ENCODE results near the gene PEBP1.

Gene PEBP1

GRCh38 chr12:118136559-118137003 lies 657 bp downstream of the PEBP1 start:
- peak; percentile 62 for DNase-seq (ENCODE audit: low spot score)

DNA sequence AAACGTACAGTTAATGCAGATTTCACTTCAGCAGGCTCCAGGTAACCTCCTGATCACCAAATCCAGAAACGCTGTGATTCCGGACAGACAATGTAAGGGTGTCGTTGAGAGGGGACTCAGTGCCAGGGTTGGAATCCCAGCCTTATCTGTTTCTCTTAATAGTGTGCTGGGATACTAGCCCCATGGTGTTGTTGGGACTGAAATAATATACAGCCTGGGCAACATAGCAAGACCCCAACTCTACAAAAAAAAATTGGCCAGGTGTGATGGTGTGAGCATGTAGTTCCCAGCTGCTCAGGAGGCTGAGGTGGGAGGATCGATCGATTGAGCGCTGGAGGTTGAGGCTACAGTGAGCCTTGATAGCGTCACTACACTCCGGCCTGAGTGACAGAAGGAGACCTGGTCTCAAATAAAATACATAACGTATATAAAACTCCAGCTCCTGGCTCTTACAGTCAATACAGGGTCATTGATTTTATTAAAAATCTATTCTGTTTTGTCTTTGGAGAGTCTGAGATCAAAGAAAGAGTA lies 1.3 kb downstream of the PEBP1 start:
- no peak for DNase-seq (ENCODE audit: low spot score)

- DNase-seq (ENCODE audit: low spot score) = no peak
Observed at GRCh38 chr12:118140825-118141224, 4.9 kb downstream of the PEBP1 start.

GRCh38 chr12:118144499-118144898 lies 8.6 kb downstream of the PEBP1 start:
- DNase-seq (ENCODE audit: low spot score) = no peak

DNA sequence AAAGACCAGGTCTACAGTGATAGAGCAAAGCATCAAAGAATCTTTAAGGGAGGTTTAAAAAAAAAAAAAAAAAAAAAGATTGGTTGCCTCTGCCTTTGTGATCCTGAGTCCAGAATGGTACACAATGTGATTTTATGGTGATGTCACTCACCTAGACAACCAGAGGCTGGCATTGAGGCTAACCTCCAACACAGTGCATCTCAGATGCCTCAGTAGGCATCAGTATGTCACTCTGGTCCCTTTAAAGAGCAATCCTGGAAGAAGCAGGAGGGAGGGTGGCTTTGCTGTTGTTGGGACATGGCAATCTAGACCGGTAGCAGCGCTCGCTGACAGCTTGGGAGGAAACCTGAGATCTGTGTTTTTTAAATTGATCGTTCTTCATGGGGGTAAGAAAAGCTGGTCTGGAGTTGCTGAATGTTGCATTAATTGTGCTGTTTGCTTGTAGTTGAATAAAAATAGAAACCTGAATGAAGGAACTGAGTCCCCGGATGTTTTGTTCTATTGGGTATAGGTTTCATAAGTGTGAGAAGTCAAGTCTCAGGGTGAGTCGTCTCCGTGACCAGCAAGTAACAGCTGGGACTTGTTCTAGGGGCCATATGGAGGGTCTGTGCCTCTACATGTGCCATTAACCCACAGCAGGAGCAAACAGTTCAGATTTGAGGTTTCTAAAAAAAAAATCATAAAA lies 9.3 kb downstream of the PEBP1 start:
- DNase-seq (ENCODE audit: low spot score) = no peak

DNA sequence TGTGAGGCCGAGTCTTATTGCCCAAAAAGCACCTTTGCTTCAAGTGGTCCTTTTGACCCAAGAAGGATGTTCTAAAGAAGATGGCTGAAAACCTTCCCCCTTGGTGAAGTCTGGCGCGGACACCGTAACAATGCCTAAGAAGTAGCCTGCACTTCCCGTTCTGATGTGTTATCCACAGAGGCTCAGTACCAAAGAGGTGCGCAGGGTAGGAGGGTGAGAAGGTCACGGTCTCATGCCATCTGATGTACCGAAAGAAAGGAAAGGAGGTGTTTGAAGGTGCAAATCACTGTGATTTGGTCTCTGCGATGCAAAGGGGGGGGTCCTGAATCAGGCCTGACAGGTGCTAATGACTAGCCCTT lies 9.9 kb downstream of the PEBP1 start:
- DNase-seq (ENCODE audit: low spot score) = no peak

DNA sequence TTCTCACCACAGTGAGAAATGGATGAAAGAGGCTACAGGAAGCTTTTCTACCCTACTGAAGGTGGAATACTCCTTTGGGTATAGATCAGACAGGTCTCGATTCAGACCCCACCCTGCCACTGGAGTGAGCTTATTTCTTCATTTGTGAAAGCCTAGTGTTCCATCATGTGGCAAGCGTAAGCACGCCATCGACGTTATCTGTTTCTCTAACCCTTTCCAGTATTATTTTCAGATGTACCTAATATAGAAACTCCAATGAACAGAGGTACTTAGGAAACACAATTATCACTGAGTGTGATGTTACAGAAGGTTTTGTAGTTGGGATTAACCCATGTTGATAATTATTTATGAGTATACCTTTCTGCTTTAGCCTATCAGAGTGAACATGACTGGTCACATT lies 12.4 kb downstream of the PEBP1 start:
- no peak for DNase-seq (ENCODE audit: low spot score)

DNA sequence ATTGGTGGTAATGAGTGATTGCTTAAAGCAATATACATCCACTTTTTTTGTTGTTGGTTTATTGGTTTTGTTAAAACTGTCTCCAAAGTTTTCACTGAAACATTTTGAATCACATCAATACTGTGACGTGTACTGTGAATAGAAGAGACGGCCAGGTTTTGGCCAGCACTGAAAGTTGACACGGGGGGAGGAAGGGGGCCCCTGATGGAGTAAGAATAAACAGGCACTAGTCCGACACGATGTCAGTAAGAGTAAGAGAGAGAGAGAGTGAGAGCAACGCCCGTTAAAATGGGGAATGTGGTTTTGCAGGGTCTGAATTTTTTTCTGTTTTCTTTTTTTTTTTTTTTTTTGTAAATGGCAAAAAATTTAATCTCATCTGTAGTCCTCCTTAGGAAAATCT lies 14.7 kb downstream of the PEBP1 start:
- DNase-seq (ENCODE audit: low spot score) = no peak

DNA sequence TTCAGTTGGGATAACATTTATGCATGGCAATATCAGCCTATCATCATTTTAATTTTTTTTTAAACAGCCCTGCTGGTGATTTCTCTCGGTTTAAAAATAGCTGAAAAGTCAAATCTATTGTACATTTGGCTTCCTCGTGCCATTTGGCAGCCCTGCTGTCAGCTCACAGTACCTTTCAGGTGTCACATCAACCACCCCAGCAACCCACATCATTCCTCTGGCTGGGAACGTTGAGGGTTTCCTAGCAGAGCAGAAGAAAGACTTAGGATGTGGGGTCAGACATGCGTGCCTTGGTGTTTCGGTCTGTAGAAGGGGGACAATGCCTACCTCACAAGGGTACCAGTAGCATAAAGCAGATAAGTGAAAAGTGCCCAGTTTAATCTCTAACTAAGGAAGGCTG lies 15.8 kb downstream of the PEBP1 start:
- DNase-seq (ENCODE audit: low spot score) = no peak

GRCh38 chr12:118160536-118160935 lies 24.6 kb downstream of the PEBP1 start:
- no peak for DNase-seq (ENCODE audit: low spot score)

DNA sequence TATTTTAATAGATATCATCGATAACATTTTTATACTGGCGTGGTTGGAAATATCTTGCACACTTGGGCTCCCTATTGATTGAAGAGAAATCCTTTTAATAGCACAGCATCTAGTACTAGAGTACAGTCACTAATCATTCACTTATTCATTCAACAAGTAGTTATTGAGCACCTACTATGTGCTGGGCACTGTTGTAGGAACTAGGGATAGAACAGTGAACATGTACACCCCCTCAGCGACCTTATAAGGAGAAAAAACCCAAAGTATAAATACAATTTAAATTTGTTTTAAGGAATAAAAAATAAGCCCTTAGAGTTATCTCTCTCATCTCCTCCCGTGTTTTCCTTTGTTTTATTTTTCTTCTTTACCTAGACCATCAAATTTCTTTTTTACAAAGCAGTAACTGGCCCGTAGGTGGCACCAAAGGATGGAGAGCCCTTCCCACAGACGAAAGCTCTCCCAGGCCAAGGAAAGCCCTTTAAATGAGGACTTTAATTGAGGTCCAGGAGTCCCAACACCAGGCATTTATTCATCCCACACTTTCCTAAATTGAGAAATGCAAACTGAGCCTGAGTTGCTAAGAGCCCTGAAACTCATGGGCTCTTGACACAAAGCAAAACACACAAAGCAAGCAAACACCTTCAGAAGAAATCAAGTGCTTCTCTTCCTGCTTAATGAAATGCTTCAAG lies 29.0 kb downstream of the PEBP1 start:
- DNase-seq (ENCODE audit: low spot score) = peak; percentile 25

DNA sequence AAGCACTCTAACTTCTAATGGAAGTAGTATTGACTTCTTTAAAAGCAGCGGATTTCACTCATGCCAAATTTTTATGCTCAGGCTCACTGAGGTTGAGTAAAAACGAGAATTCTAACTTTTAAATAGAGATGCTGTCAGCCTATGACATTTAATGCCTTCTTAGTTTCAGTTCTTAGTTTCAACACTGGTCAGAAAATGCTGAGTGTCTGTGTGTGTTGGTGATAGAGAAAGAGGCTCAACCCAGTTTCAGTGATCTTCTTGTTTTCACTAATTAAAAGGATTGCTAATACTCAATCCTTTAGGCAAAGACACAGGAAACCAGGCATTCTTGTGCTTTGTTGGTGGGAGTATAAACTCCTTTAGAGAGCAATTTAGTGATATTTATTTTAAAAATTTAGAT lies 31.0 kb downstream of the PEBP1 start:
- no peak for DNase-seq (ENCODE audit: low spot score)

GRCh38 chr12:118175823-118176447 lies 40.0 kb downstream of the PEBP1 start:
- no peak for DNase-seq (ENCODE audit: low spot score)

GRCh38 chr12:118183155-118183554 lies 47.2 kb downstream of the PEBP1 start:
- DNase-seq (ENCODE audit: low spot score) = no peak

GRCh38 chr12:118183711-118184110 lies 47.8 kb downstream of the PEBP1 start:
- DNase-seq (ENCODE audit: low spot score) = no peak

DNA sequence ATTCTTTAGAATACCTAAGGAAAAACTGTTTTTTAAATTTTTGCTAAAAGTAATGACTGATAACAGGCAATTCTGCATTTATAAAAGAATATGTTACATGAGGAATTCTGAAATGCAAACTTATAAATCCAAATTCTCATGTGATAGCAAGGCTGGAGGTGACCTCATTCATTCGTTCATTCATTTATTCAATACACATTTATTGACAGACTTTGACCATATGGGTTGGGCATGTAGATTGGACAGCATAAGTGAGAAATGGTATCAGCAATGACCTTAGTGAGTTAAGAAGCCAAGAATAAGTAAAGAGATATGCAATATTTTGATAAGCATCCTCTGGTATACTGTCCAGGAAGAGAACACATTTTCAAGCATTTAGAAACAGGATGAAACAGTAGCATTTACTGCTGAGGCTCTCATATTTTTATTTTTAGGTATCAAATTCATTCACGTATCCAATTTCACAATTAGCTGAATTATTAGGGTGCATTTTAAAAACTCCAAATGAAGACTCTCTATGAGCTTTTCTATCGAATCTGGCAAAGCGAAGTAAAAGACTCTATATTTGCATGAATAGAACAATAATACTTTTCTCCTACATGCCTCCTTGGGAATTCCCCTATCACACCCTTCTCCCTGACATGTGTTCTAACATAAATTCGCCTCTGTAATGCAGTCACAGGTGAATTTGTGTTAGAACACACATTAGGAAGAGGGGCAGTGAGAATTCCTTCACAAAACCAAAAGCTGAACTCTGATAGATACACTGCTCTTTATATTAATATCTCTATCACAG lies 49.9 kb downstream of the PEBP1 start:
- DNase-seq (ENCODE audit: low spot score) = no peak

DNA sequence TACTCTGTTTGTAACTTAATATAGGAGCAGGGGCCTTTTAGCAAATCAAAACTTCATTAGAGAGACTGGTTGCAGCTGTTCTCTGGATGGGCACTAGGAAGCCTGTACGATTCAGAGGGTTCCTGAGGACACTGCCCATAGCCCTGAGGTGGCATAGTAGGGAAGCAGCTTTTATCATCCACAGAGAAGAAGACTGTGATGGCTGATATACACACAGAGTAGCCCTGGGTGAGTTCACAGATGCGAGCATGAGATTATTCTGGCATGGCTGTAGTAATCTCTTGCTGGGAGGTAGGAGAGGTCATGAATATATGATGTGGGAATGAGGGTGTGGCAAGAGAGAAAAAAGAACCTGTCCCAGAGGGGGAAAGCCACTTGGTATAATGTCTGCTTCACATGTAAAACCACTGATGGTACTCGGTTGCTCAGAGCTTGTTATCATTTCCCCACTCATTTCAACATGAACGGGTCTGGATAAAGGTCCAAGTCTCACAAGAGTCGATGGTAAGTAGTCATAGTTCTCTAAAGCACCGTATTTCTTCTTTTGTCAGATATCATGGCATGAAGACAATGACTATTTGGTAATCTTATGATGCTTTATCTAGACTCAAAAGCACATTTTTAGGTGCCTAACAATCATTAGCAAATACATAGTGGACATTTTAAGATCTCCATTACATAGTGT lies 52.0 kb downstream of the PEBP1 start:
- DNase-seq (ENCODE audit: low spot score) = no peak

DNA sequence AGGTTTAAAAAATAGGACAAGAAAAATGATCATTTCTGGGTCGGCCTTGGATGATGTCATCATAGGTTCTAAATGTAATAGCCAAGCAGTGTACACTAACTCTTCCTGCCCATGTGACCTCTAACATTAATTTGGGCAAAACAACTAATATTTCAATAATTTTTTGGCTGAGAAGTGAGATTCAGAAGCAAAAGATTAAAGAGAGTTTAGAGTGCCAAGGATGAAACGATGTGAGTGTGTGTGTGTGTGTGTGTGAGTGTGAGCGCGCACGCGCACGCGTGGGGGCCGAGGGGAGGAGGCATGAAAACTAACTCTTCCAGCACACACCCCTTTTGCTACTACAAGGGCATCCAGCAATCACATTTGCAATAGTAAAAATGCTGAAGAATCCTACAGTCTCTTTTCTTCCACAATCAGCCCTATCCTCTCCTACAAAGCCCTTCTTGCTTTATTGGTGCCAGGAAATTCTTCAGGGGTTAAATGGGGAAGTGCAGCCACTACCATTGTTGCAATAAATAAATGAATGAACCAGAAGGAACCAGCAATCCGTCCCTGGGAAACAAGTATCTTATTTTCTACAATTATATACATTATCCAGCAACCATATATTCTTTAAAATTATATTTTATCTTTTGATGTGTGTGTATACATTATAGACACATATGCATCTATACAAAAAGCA lies 52.9 kb downstream of the PEBP1 start:
- DNase-seq (ENCODE audit: low spot score) = peak; percentile 56

GRCh38 chr12:118189741-118190191 lies 53.8 kb downstream of the PEBP1 start:
- peak; percentile 44 for DNase-seq (ENCODE audit: low spot score)

DNA sequence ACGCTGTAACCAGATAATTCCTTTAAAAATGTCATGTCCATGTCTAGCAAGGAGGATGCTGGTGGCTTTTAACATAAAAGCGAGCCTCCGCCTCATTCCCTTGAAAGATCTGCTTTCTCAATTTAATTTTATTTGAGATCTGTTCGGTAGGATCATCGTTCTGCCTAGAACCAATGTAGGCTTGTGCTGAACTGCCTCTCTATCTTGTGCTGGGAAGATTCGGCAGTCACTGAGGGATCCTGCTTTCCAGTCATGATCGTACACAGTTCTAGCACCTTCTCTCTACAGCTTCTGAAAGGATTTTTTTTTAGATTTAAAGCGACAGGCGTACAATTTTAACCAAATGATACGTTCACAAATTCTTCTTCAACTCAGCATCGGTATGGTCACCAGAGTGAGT lies 54.3 kb downstream of the PEBP1 start:
- peak; percentile 10 for DNase-seq (ENCODE audit: low spot score)

- DNase-seq (ENCODE audit: low spot score) = no peak
Observed at GRCh38 chr12:118193477-118193876, 57.6 kb downstream of the PEBP1 start.

All from AG08396 (cell line).